H1 (cell line): ENCODE results near the gene OSCAR. TPM values are rescaled to one million over a fixed set of nuclear protein-coding genes. Genes with fewer than 3 reads are reported as not detected.
A peak's percentile ranks its signal among the peaks of the same experiment; 100 is the strongest.

Source experiments
- CTCF ChIA-PET: fragments of 300-600 bp; sonication (Branson Sonifier 250); formaldehyde crosslinking; loops from one replicate; lab custom pipeline; 2021; ENCODE audit not compliant: partially characterized antibody; lab: Charles Lee
- POLR2A ChIA-PET: fragments of 300-600 bp; sonication (Branson Sonifier 250); formaldehyde crosslinking; loops from one replicate; lab custom pipeline; 2021; ENCODE audit warnings: inconsistent platforms; ENCODE audit not compliant: partially characterized antibody; lab: Charles Lee
- DNase-seq, 2 experiments: peaks; one replicate each; pipeline versions ENCODE4 v3.0.0 to v3.0.0-alpha.2; 2010 to 2022; ENCODE audit warnings: low spot score in 2 of 2, low read depth in 1 of 2, mixed read lengths in 1 of 2
- FAIRE-seq: peaks from 2 replicates; lab custom pipeline; 2011; peaks lifted over from hg19 to GRCh38; lab: Jason Lieb, UNC
- H2AFZ ChIP-seq: 2 replicates; pipeline ENCODE4 v1.8.1; 2012; ENCODE audit warnings: low read length, inconsistent platforms
- H2AK5ac ChIP-seq: 2 replicates; pipeline ENCODE4 v1.6.1; 2013; ENCODE audit warnings: low read depth, low read length
- H2BK120ac ChIP-seq: replicated peaks from 2 replicates; pipeline ENCODE3; 2013; ENCODE audit warnings: low read depth, low read length, inconsistent platforms
- H2BK12ac ChIP-seq: 2 replicates; pipeline ENCODE4 v1.6.1; 2013; ENCODE audit warnings: low read depth, low read length
- H2BK15ac ChIP-seq: 2 replicates; pipeline ENCODE4 v1.6.1; 2013; ENCODE audit warnings: low read length
- H2BK20ac ChIP-seq: 2 replicates; pipeline ENCODE4 v1.6.1; 2013; ENCODE audit warnings: low read length
- H2BK5ac ChIP-seq: 2 replicates; pipeline ENCODE4 v1.6.1; 2013; ENCODE audit warnings: low read depth, low read length
- H3K14ac ChIP-seq: 2 replicates; pipeline ENCODE4 v1.6.1; 2013; ENCODE audit warnings: inconsistent platforms; ENCODE audit not compliant: insufficient read length
- H3K18ac ChIP-seq: 2 replicates; pipeline ENCODE4 v1.6.1; 2013; ENCODE audit warnings: low read length; ENCODE audit errors: extremely low read depth
- H3K23ac ChIP-seq: 2 replicates; pipeline ENCODE4 v1.6.1; 2013; ENCODE audit warnings: inconsistent platforms; ENCODE audit not compliant: insufficient read length
- H3K23me2 ChIP-seq: 2 replicates; pipeline ENCODE4 v1.6.1; 2013; ENCODE audit warnings: low read depth, low read length
- H3K27ac ChIP-seq: 2 replicates; pipeline ENCODE4 v1.6.1; 2011; ENCODE audit warnings: low read depth, low read length, inconsistent platforms
- H3K27me3 ChIP-seq, 4 experiments: replicated peaks in 1 of 4; 1 replicate in 1 of 4; 2 replicates in 3 of 4; pipeline versions ENCODE4 v1.6.1 to v1.8.1; 2011 to 2013; ENCODE audit warnings: low read length in 3 of 4, mild to moderate bottlenecking in 3 of 4, inconsistent platforms in 2 of 4, mixed read lengths in 2 of 4, moderate library complexity in 1 of 4; ENCODE audit not compliant: control insufficient read depth in 3 of 4, insufficient read depth in 3 of 4; ENCODE audit errors: extremely low read depth in 1 of 4
- H3K36me3 ChIP-seq, 4 experiments: 2 replicates each; pipeline versions ENCODE4 v1.6.1 to v1.8.1; 2011 to 2013; ENCODE audit warnings: mild to moderate bottlenecking in 4 of 4, low read length in 3 of 4, moderate library complexity in 2 of 4, control low read depth in 1 of 4, inconsistent platforms in 1 of 4; ENCODE audit not compliant: insufficient read depth in 4 of 4, control insufficient read depth in 2 of 4
- H3K4ac ChIP-seq: replicated peaks from 2 replicates; pipeline ENCODE3; 2013; ENCODE audit warnings: low read length, low read depth, mixed read lengths, inconsistent platforms; ENCODE audit not compliant: insufficient read length
- H3K4me1 ChIP-seq, 4 experiments: replicated peaks in 1 of 4; 1 replicate in 1 of 4; 2 replicates in 3 of 4; pipeline versions ENCODE4 v1.6.1 to v1.8.1; 2011 to 2013; ENCODE audit warnings: low read length in 3 of 4, inconsistent platforms in 2 of 4, mixed read lengths in 1 of 4; ENCODE audit not compliant: insufficient read depth in 4 of 4, control insufficient read depth in 3 of 4
- H3K4me2 ChIP-seq, 2 experiments: 2 replicates each; pipeline versions ENCODE4 v1.6.1 to v1.8.1; 2011 to 2013; ENCODE audit warnings: low read depth in 2 of 2, low read length in 2 of 2, control low read depth in 1 of 2, inconsistent platforms in 1 of 2, mild to moderate bottlenecking in 1 of 2; ENCODE audit not compliant: insufficient read depth in 1 of 2
- H3K4me3 ChIP-seq, 4 experiments: fragments of 200-600, 300-600 bp in 1 of 4; sonication (generic), shearing (Covaris generic), sonication (Bioruptor Twin) in 1 of 4; 2 replicates each; pipeline versions ENCODE4 v1.5.1 to v1.8.1; 2011 to 2016; ENCODE audit warnings: low read length in 4 of 4, low read depth in 3 of 4, control low read depth in 2 of 4, inconsistent platforms in 2 of 4, mild to moderate bottlenecking in 2 of 4, mixed read lengths in 1 of 4, moderate library complexity in 1 of 4; ENCODE audit not compliant: insufficient read depth in 2 of 4; ENCODE audit errors: extremely low read depth in 1 of 4
- H3K56ac ChIP-seq: replicated peaks from 2 replicates; pipeline ENCODE3; 2013; ENCODE audit warnings: low read depth, mild to moderate bottlenecking, mixed read lengths, low read length, inconsistent platforms; ENCODE audit not compliant: insufficient read length
- H3K79me1 ChIP-seq: 2 replicates; pipeline ENCODE4 v1.6.1; 2013; ENCODE audit warnings: low read depth, low read length, control low read depth
- H3K79me2 ChIP-seq, 2 experiments: 2 replicates each; pipeline versions ENCODE4 v1.6.1 to v1.8.1; 2012 to 2013; ENCODE audit warnings: low read length in 2 of 2, mild to moderate bottlenecking in 2 of 2, inconsistent platforms in 1 of 2; ENCODE audit not compliant: insufficient read depth in 2 of 2, control insufficient read depth in 1 of 2
- H3K9ac ChIP-seq, 4 experiments: replicated peaks in 1 of 4; 1 replicate in 1 of 4; 2 replicates in 3 of 4; pipeline versions ENCODE4 v1.6.1 to v1.8.1; 2011 to 2013; ENCODE audit warnings: low read depth in 3 of 4, low read length in 3 of 4, control low read depth in 2 of 4, mild to moderate bottlenecking in 2 of 4, moderate library complexity in 2 of 4, inconsistent platforms in 1 of 4; ENCODE audit errors: extremely low read depth in 1 of 4
- H3K9me3 ChIP-seq, 2 experiments: 2 replicates each; pipeline versions ENCODE4 v1.6.1 to v1.8.1; 2012 to 2013; ENCODE audit warnings: mild to moderate bottlenecking in 2 of 2, moderate library complexity in 2 of 2, control low read depth in 1 of 2, inconsistent platforms in 1 of 2, low read depth in 1 of 2, low read length in 1 of 2, mixed read lengths in 1 of 2; ENCODE audit not compliant: insufficient read depth in 2 of 2
- H4K20me1 ChIP-seq, 2 experiments: replicated peaks in 1 of 2; 2 replicates each; pipeline versions ENCODE3 to v1.8.1; 2011 to 2013; ENCODE audit warnings: inconsistent platforms in 2 of 2, low read length in 2 of 2, mild to moderate bottlenecking in 1 of 2; ENCODE audit not compliant: insufficient read depth in 2 of 2, control insufficient read depth in 1 of 2
- H4K5ac ChIP-seq: 2 replicates; pipeline ENCODE4 v1.6.1; 2013; ENCODE audit warnings: low read length, low read depth, mixed read lengths, inconsistent platforms; ENCODE audit not compliant: insufficient read length
- H4K8ac ChIP-seq: 2 replicates; pipeline ENCODE4 v1.8.0; 2013; ENCODE audit warnings: mild to moderate bottlenecking, moderate library complexity, low read length, inconsistent platforms; ENCODE audit not compliant: insufficient read depth; ENCODE audit errors: extremely low read depth
- H4K91ac ChIP-seq: replicated peaks from 2 replicates; pipeline ENCODE3; 2013; ENCODE audit warnings: low read length, mixed read lengths, inconsistent platforms; ENCODE audit not compliant: insufficient read length
- SP1 ChIP-seq: IDR thresholded peaks from 2 replicates; pipeline ENCODE4 v1.6.1; 2011; ENCODE audit warnings: low read depth, low read length
- WGBS, 2 experiments: shearing (Covaris generic) in 1 of 2; methylation state at CpG; one replicate each; pipeline versions ENCODE4 v1.1.6 to v1.1.7; 2013 to 2015; ENCODE audit warnings: low lambda C conversion rate in 2 of 2, mixed read lengths in 2 of 2, inconsistent platforms in 1 of 2, low coverage in 1 of 2, missing lambda C conversion rate in 1 of 2; ENCODE audit not compliant: insufficient replicate concordance in 2 of 2, insufficient coverage in 1 of 2, insufficient read length in 1 of 2; ENCODE audit errors: extremely low coverage in 1 of 2, missing lambda C conversion rate in 1 of 2; 5-methylcytosine and 5-hydroxymethylcytosine counted together
- polyA plus RNA-seq, 7 experiments: library from polyadenylated mRNA; depleted of rRNA in 3 of 7; stranded (reverse) in 5 of 7; unstranded in 2 of 7; fragments of >200 nt in 5 of 7; fragments of 200-250 nt in 2 of 7; gene quantifications; 1 replicate in 5 of 7; 2 replicates in 1 of 7; 4 replicates in 1 of 7; pipeline versions ENCODE4 v1.2.1 to v1.2.3, GENCODE V29; 2011 to 2013; ENCODE audit warnings: missing spikeins in 2 of 7, mixed read lengths in 2 of 7
- total RNA-seq: library from RNA; stranded (reverse); fragmentation: NEBNext Ultra II Directional; extraction: Animal tissue kit (Norgen Biotek cat#: 25700); gene quantifications from 2 replicates; pipeline ENCODE4 v1.2.1, GENCODE V29; 2021
- TF ChIP-seq, protein P1 (sequence below): IDR thresholded peaks from 2 replicates; pipeline ENCODE4 v1.6.1; 2012; ENCODE audit warnings: inconsistent platforms

The OSCAR gene
- total and polyA plus RNA-seq, 2 of the 8 experiments (the other 6 are each of a cell fraction or from before 2014, with no cell fraction given): 1.1 TPM

DNA sequence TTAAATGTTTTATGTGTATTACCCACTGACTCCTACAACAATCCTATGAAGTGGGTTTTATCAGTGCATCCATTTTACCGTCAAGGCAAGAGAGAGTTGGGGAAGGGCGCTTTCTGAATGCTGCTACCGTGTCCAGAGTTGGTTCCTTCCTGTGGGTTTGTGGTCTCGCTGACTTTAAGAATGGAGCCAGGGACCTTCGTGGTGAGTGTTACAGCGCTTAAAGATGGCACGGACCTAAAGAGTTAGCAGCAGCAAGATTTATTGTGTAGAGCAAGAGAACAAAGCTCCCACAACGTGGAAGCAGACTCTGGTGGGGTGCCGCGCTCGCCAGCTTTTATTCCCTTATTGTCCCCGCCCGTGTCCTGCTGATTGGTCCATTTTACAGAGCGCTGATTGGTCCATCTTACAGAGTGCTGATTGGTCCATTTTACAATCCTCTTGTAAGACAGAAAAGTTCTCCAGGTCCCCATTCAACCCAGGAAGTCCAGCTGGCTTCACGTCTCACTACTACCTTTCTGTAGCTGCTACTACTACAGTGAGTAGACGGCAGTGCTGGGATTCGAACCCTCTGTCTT, 6.1 kb downstream of the OSCAR start:
- 88% methylated on average over 17 of the region's 17 CpGs; no CpG with 5 or more reads in 1 of the 2 experiments for WGBS, 2 experiments
- Histone ChIP-seq H3K4me1 (peaks cover 0 to 5% (median 2%) of the 10 kb centered on the region in 4 experiments; a peak in 4 of 7 replicates), H4K5ac (no peak overlapping the region), H3K18ac (no peak overlapping the region), H3K14ac (no peak overlapping the region), H3K23me2 (peaks cover 13% of the 10 kb centered on the region; the same call in 1 of the 2 replicates), H3K4ac (no peak overlapping the region), H3K27ac (no peak overlapping the region), H4K8ac (no peak overlapping the region), H2BK12ac (no peak overlapping the region), H3K56ac (no peak overlapping the region), H3K4me2 (peak overlapping the region in 1 of 2 experiments; percentile 51; a peak in 1 of 4 replicates), H4K91ac (no peak overlapping the region), H2BK5ac (no peak overlapping the region), H3K79me1 (no peaks in the 10 kb centered on the region), H3K9me3 (no peaks in the 10 kb centered on the region; a peak in 1 of 4 replicates), H2BK20ac (no peak overlapping the region), H3K4me3 (no peak overlapping the region), H2BK15ac (no peak overlapping the region), H3K27me3 (peaks cover 6 to 29% (median 19%) of the 10 kb centered on the region in 4 experiments), H3K9ac (no peak overlapping the region), H2AFZ (no peak overlapping the region), H3K23ac (no peak overlapping the region), H2AK5ac (no peak overlapping the region), H3K79me2 (no peaks in the 10 kb centered on the region), H2BK120ac (no peak overlapping the region), H3K36me3 (no peaks in the 10 kb centered on the region), H4K20me1 (no peaks in the 10 kb centered on the region)
- FAIRE-seq (no peak), DNase-seq (no peak)
- TF ChIP-seq, protein P1, sequence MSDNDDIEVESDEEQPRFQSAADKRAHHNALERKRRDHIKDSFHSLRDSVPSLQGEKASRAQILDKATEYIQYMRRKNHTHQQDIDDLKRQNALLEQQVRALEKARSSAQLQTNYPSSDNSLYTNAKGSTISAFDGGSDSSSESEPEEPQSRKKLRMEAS: no peak
- 0 out of 2 replicates have a peak, but pooled peaks have one; percentile 12 for TF ChIP-seq SP1
- CTCF ChIA-PET: interaction anchor here (0.9 to 2.4 kb wide), 3 partner anchors 52 to 301 kb away, joined by 3 to 7 read pairs (median 5); no protein-coding TSS in a partner anchor
- POLR2A ChIA-PET: interaction anchor here (1.0 to 6.1 kb wide), 11 partner anchors 12 to 227 kb away, joined by 3 to 37 read pairs (median 4); partner anchors contain the start of genes CNOT3, MYADM, PRPF31 and TFPT
